Activated T-helper 1 cell treated with anti-CD3 and anti-CD28 coated beads, Interleukin-12 subunit alpha, Interleukin-12 subunit beta, Interleukin-2, Interleukin-4 antibody, amounts not matched to agents 30 ng/mL and 10 ng/mL and 1 ng/mL, durations not matched to agents 14 hours and 24 hours and 36 hours (primary cell): ENCODE results near the gene CACNG7. TPM values are rescaled to one million over a fixed set of nuclear protein-coding genes. Genes with fewer than 3 reads are reported as not detected.

Source experiments
- DNase-seq: peaks from one replicate; pipeline ENCODE4 v3.0.0; 2021; ENCODE audit warnings: low spot score
- H3K27ac Mint-ChIP-seq: one replicate; pipeline ENCODE4 v1.8.0; 2021; ENCODE audit warnings: mild to moderate bottlenecking, mixed read lengths
- H3K27me3 Mint-ChIP-seq: one replicate; pipeline ENCODE4 v1.8.0; 2022; ENCODE audit warnings: mild to moderate bottlenecking, moderate library complexity, mixed read lengths; ENCODE audit not compliant: insufficient read depth
- H3K36me3 Mint-ChIP-seq: one replicate; pipeline ENCODE4 v1.8.0; 2021; ENCODE audit warnings: low read depth, mixed read lengths
- H3K4me1 Mint-ChIP-seq: one replicate; pipeline ENCODE4 v1.8.0; 2021; ENCODE audit warnings: low read depth, mixed read lengths
- H3K4me3 Mint-ChIP-seq: one replicate; pipeline ENCODE4 v1.8.0; 2021; ENCODE audit warnings: mild to moderate bottlenecking, moderate library complexity, mixed read lengths
- H3K9me3 Mint-ChIP-seq: one replicate; pipeline ENCODE4 v1.8.0; 2021; ENCODE audit warnings: mixed read lengths
- intact Hi-C: fragments of 100-400 bp; cut with micrococcal nuclease; formaldehyde crosslinking; loops from one replicate; pipeline ENCODE4 v1.15.1; 2024
- total RNA-seq: library from RNA; stranded (reverse); gene quantifications from 2 replicates; pipeline ENCODE4 v1.2.3, GENCODE V29; 2022

The CACNG7 gene
- total RNA-seq, 1 donor from 2014 or later, result not detected

DNA sequence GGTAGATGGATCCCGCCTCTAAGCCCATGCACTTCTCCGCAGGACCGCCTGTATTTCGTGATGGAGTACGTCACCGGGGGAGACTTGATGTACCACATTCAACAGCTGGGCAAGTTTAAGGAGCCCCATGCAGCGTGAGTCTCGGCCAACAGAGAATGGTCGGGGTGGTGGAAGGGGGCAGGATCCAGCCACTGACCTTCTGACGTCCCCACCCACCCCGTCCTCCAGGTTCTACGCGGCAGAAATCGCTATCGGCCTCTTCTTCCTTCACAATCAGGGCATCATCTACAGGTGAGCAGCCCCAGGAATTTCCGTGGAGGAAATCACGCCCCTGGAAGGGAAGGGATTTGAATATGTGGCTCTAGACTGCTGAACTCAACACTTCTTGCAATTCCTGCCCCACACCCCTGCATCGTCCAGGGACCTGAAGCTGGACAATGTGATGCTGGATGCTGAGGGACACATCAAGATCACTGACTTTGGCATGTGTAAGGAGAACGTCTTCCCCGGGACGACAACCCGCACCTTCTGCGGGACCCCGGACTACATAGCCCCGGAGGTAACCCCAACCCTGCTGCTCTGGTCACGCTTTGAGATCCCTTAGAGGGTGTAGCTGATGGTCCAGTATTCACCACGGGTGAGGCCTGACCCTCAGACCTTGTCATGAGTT is 8.8 kb upstream of the CACNG7 start:
- no peaks in the 10 kb centered on the region for H3K9me3 Mint-ChIP-seq
- intact Hi-C loops, result no loop called here
- H3K27me3 Mint-ChIP-seq, result peaks cover 9% of the 10 kb centered on the region
- no peaks in the 10 kb centered on the region for H3K36me3 Mint-ChIP-seq
- no peak overlapping the region for H3K27ac Mint-ChIP-seq
- H3K4me1 Mint-ChIP-seq, result peaks cover 7% of the 10 kb centered on the region
- DNase-seq, result no peak
- no peak overlapping the region for H3K4me3 Mint-ChIP-seq

DNA sequence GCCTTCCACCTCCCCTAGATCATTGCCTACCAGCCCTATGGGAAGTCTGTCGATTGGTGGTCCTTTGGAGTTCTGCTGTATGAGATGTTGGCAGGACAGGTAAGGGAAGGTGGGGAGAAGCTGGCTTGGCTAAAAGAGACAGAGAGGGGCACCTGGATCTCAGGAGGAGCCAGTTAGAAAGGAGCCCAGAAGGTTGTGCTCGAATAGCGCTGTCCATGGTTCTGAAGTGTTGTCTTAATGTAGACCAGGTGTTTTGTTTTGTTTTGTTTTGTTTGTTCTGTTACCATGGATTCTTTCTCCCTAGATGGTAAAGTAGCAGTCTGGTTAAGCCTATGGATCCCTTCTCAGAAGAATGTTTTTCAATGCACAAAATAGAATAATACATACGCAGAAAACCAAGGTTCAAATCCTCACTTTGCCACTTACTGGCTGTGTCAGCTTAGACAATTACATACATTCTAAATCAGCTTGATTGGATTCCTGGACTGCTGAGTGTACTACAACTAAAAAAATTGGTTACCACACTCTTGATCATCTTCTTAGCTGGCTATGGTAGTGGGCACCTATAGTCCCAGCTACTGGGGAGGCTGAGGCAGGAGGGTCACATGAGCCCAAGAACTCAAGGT is 5.9 kb upstream of the CACNG7 start:
- H3K9me3 Mint-ChIP-seq, result no peaks in the 10 kb centered on the region
- peak; percentile 36 for DNase-seq
- H3K27me3 Mint-ChIP-seq, result peaks cover 25% of the 10 kb centered on the region
- H3K36me3 Mint-ChIP-seq, result peaks cover 3% of the 10 kb centered on the region
- intact Hi-C loops, result no loop called here
- no peak overlapping the region for H3K27ac Mint-ChIP-seq
- peaks cover 17% of the 10 kb centered on the region for H3K4me1 Mint-ChIP-seq
- H3K4me3 Mint-ChIP-seq, result no peak overlapping the region

DNA sequence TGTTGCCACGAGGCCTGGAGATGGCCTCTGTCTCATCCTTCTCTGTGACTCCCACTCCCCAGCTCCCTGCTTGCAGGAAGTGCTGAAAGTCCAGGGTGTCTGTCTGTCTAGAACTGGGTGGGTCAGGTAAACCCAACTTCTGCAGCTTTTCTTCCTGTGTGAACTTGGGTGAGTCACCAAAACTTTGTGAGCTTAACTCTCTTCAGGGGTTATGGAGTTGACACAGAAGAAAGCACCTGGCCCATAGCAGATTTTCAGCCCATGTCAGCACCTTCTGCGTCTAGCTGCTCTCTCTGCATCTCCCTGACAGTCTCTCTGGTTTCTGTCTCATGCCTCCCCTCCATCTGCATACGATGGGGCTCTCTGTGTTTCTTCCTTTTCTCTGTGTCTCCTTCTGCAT is 4.2 kb upstream of the CACNG7 start:
- Mint-ChIP-seq H3K27me3 (peaks cover 35% of the 10 kb centered on the region), H3K36me3 (peaks cover 6% of the 10 kb centered on the region)
- intact Hi-C loops, result loop anchor here (1.0 to 5.0 kb wide), 2 partner anchors 15 to 117 kb away; no protein-coding TSS in a partner anchor

DNA sequence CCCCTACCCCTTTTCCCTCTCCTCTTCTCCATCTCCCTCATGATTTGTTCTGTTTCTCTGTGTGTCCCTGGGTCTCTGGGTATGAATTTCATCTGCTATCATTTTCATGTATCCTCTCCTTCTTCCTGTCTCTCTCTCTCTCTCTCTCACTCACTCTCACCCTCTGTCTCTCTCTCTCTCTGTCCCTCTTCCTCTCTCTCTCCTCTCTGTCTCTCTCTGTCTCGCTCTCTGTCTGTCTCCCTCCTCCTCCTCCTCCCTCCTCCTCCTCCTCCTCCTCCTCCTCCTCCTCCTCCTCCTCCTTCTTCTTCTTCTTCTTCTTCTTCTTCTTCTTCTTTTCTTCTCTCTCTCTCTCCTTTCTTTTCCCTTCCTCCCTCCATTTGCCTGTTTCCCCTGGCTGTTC is 3.3 kb upstream of the CACNG7 start:
- peaks cover 23% of the 10 kb centered on the region for H3K4me1 Mint-ChIP-seq
- no peaks in the 10 kb centered on the region for H3K9me3 Mint-ChIP-seq
- H3K27ac Mint-ChIP-seq, result no peak overlapping the region
- no peak overlapping the region for H3K4me3 Mint-ChIP-seq
- intact Hi-C loops, result loop anchor here (1.0 to 5.0 kb wide), 3 partner anchors 15 to 117 kb away; no protein-coding TSS in a partner anchor
- H3K36me3 Mint-ChIP-seq, result peaks cover 6% of the 10 kb centered on the region
- H3K27me3 Mint-ChIP-seq, result peaks cover 43% of the 10 kb centered on the region
- DNase-seq, result no peak

More for the DNA sequence above, 4.2 kb upstream of the CACNG7 start:
- DNase-seq, result no peak
- peaks cover 23% of the 10 kb centered on the region for H3K4me1 Mint-ChIP-seq
- H3K4me3 Mint-ChIP-seq, result no peak overlapping the region
- H3K27ac Mint-ChIP-seq, result no peak overlapping the region
- no peaks in the 10 kb centered on the region for H3K9me3 Mint-ChIP-seq

DNA sequence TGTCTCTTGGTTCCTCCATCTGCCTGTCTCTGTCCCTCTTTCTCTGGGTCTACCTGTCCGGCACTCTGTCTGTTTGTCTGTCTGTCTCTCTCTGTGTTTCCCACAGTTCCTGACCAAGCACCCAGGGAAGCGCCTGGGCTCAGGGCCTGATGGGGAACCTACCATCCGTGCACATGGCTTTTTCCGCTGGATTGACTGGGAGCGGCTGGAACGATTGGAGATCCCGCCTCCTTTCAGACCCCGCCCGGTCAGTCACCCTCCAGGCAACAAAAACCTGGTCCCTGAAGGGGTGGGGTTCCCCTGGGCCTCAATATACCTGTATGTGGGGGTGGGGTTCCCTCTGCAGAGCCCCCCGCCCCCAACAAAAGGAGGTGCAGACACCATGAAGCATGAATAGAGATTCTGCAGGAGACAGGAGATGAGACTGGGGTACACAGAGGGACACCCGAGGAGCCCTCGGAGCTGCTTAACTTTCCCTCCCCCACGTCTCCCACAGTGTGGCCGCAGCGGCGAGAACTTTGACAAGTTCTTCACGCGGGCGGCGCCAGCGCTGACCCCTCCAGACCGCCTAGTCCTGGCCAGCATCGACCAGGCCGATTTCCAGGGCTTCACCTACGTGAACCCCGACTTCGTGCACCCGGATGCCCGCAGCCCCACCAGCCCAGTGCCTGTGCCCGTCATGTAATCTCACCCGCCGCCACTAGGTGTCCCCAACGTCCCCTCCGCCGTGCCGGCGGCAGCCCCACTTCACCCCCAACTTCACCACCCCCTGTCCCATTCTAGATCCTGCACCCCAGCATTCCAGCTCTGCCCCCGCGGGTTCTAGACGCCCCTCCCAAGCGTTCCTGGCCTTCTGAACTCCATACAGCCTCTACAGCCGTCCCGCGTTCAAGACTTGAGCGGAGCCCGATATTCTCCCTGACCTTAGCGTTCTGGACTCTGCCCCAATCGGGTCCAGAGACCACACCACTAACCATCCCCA is 2.6 kb upstream of the CACNG7 start:
- H3K9me3 Mint-ChIP-seq, result no peaks in the 10 kb centered on the region
- H3K4me1 Mint-ChIP-seq, result peaks cover 23% of the 10 kb centered on the region
- peak; percentile 62 for DNase-seq
- H3K27ac Mint-ChIP-seq, result no peak overlapping the region
- peak overlapping the region; percentile 45 for H3K4me3 Mint-ChIP-seq
- H3K27me3 Mint-ChIP-seq, result peaks cover 48% of the 10 kb centered on the region
- intact Hi-C loops, result loop anchor here (2.0 to 5.0 kb wide), 2 partner anchors 64 to 116 kb away; no protein-coding TSS in a partner anchor
- peaks cover 6% of the 10 kb centered on the region for H3K36me3 Mint-ChIP-seq

DNA sequence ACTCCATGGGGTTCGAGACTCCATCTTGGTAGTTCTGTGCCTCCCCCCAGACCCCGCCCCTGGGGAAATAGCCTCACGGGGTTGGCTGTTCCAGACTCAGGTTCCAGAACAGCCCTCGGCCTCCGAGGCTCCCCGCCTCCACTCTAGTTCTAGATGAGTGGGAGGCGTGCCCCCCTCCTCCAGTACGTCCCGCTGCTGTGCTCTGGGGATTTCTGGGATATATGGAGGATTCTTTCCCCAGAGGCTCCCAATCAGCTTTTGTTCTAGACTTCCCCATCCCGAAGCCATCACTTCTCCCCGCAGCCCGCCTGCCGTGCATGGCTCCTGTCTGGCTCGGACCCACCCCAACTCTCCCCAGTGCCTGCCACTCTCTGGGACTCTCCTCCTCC is 1.9 kb upstream of the CACNG7 start:
- no peak overlapping the region for H3K27ac Mint-ChIP-seq
- peaks cover 6% of the 10 kb centered on the region for H3K36me3 Mint-ChIP-seq
- no peak for DNase-seq
- H3K4me3 Mint-ChIP-seq, result no peak overlapping the region
- peaks cover 23% of the 10 kb centered on the region for H3K4me1 Mint-ChIP-seq
- H3K9me3 Mint-ChIP-seq, result no peaks in the 10 kb centered on the region
- H3K27me3 Mint-ChIP-seq, result peaks cover 48% of the 10 kb centered on the region
- intact Hi-C loops, result loop anchor here (2.0 to 5.0 kb wide), 2 partner anchors 64 to 115 kb away; no protein-coding TSS in a partner anchor

DNA sequence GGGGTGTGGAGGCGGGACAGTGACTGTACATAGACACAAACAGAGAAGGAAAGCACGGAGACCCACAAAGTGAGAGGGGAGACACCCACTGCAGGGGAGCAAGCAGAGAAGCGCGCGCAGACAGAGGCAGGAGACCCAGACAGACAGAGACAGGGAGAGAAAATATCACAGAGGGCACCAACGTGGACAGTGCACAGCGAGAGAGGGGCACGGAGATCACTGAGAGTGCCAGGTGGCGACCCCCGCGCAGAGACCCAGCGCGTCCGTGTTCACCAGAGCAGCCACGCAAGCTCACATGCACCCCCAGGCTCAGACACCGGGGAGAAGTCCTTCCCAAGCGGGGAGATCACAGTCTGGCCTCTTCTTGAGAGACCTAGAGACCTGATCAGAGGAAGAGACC is 1.4 kb upstream of the CACNG7 start:
- DNase-seq, result no peak
- Mint-ChIP-seq H3K36me3 (peaks cover 6% of the 10 kb centered on the region), H3K4me3 (no peak overlapping the region), H3K4me1 (peaks cover 23% of the 10 kb centered on the region), H3K27me3 (peaks cover 48% of the 10 kb centered on the region), H3K9me3 (no peaks in the 10 kb centered on the region), H3K27ac (no peak overlapping the region)
- intact Hi-C loops, result loop anchor here (1.0 to 5.0 kb wide), 3 partner anchors 65 to 115 kb away; no protein-coding TSS in a partner anchor

DNA sequence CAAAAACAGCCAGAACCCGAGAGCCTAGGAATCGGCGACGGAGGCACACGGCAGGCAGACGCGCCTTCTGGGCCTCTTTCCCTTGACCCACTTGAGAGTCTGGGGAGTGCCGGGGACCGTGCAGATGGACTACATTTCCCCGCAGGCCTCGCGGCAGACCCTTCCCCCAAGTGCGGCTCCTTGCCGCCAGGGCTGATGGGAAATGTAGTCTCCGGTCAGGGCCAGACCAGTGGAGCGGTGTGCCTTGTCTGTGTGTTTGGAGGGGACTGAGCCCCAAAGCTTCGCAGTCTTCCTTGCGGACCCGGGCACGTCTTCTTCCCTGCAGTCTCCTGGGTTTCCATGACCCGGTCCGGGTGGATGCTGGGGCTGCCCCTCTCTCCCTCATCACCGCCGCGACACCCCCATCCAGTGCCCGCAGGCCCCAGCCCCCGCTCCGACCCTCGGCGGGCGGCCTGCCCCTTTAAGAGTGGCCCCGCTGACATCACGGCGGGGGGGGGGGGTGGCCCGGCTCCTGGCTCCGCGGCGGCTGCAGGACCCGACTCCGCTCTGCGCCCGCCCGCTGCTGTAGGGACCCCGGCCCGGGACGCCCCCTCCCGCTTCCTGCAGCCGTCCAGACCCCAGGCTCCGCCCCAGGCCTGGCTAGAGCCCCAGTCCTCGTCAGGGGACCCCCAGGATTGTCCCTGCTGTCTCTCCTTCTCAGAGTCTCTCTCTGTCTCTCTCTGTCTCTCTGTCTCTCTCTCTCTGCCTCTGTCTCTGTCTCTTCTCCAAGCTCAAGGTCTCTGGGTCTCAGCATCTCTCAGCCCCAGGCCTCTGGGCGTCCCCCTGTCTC is 758 bp upstream of the CACNG7 start:
- Mint-ChIP-seq H3K9me3 (no peaks in the 10 kb centered on the region), H3K27ac (no peak overlapping the region), H3K27me3 (peaks cover 48% of the 10 kb centered on the region), H3K4me1 (peaks cover 23% of the 10 kb centered on the region), H3K4me3 (no peak overlapping the region), H3K36me3 (peaks cover 6% of the 10 kb centered on the region)
- intact Hi-C loops, result loop anchor here (1.0 to 5.0 kb wide), 2 partner anchors 69 to 114 kb away; no protein-coding TSS in a partner anchor
- peak; percentile 26 for DNase-seq

DNA sequence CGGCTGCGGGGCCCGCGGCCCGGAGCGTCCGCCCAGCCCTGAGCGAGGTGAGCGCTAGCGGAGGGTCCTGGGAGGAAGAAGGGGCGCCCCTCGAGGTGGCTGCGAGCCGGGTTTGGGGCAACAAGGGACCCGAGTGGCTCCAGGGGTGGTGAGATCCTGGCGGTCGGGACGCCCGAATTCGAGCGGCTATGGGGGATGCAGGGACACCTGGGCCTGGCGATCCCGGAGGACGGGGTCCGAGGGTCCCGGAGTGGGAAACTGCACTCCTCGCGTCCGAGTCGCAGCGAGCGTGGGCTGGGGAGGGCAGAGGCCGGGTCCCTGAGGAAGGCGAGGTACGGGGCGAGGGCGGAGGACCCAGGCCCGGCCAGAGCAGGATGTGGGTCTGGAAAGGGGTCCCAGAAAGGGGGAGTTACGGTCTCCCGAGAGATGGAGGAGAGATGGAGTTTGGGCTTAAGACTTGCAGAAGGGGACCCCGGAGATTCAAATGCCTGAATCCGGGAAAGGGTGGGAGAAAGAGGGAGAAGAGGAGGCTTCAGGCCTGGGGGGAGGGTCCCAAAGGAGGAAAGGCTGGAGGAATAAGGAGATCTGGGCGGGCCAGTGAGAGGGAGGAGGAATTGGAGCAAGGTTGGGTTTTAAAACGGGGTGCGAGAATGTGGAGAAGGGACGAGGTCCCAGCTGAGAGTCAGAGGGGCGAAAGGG is 542 bp downstream of the CACNG7 start:
- Mint-ChIP-seq H3K36me3 (peaks cover 6% of the 10 kb centered on the region), H3K9me3 (no peaks in the 10 kb centered on the region), H3K4me3 (no peak overlapping the region), H3K4me1 (peaks cover 21% of the 10 kb centered on the region), H3K27ac (no peak overlapping the region), H3K27me3 (peaks cover 48% of the 10 kb centered on the region)
- intact Hi-C loops, result loop anchor here (5.0 kb wide), 1 partner anchor 113 kb away; no protein-coding TSS in a partner anchor
- DNase-seq, result no peak

DNA sequence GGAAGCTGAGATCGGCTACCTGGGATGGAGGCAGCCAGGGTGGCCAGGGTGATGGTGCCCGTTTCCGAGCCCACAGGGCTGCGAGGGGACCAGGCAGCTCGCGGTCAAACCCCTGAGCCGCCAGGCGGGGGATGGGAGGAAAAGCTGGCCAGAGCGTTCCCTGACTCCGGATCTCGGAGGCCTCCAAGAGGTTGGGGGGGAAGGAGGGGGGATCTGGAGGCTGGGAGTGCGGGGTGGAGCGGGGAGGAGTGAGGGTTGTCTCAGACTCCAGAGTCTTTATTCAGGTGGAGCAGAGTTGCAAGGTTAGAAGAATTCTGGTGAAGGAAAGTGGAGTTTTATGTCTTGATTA is 1.1 kb downstream of the CACNG7 start:
- Mint-ChIP-seq H3K9me3 (no peaks in the 10 kb centered on the region), H3K4me1 (peaks cover 16% of the 10 kb centered on the region), H3K36me3 (peaks cover 6% of the 10 kb centered on the region), H3K4me3 (no peak overlapping the region), H3K27me3 (peaks cover 46% of the 10 kb centered on the region), H3K27ac (no peak overlapping the region)
- intact Hi-C loops, result no loop called here
- no peak for DNase-seq

DNA sequence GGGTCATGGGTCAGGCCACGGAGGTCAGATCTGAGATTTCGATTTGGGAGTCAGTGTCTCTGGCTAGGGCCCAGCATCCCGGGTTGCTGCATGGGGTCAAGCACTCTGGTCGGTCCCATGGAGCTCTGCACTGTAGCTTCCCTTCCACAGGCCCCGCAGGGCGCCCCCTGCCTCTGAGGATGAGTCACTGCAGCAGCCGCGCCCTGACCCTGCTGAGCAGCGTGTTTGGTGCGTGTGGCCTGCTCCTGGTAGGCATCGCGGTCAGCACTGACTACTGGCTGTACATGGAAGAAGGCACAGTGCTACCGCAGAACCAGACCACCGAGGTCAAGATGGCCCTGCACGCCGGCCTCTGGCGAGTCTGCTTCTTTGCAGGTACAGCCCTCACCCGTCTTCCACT is 3.6 kb downstream of the CACNG7 start:
- Mint-ChIP-seq H3K4me1 (peaks cover 11% of the 10 kb centered on the region), H3K9me3 (no peaks in the 10 kb centered on the region), H3K4me3 (no peak overlapping the region), H3K36me3 (peaks cover 4% of the 10 kb centered on the region), H3K27me3 (peaks cover 31% of the 10 kb centered on the region), H3K27ac (no peak overlapping the region)
- intact Hi-C loops, result no loop called here
- DNase-seq, result no peak
